SK-N-SH (cell line): ENCODE data around the gene SPTBN5. TPM values are rescaled to one million over a fixed set of nuclear protein-coding genes. Genes with fewer than 3 reads are reported as not detected.

Experiments used
- CTCF ChIA-PET: fragments of 300-600, 350-600 bp; formaldehyde crosslinking; extraction: SDS; loops from one replicate; lab custom pipeline; 2021; lab: Yijun Ruan, JAX
- POLR2A ChIA-PET: fragments of 350-600 bp; sonication (Branson Sonifier 250); formaldehyde crosslinking; extraction: SDS; loops from one replicate; lab custom pipeline; 2020; ENCODE audit warnings: antibody characterized with exemption, inconsistent platforms; lab: Yijun Ruan, JAX
- DNase-seq: peaks from one replicate; pipeline ENCODE4 v3.0.0; 2012
- H2AFZ ChIP-seq: fragments of 200-600 bp; sonication (generic); 2 replicates; pipeline ENCODE4 v1.8.1; 2016; ENCODE audit warnings: antibody characterized with exemption, mild to moderate bottlenecking, low read depth
- H3F3A ChIP-seq: fragments of 200-600 bp; sonication (generic); replicated peaks from 2 replicates; pipeline ENCODE3; 2016; ENCODE audit warnings: antibody characterized with exemption, mild to moderate bottlenecking; ENCODE audit not compliant: insufficient read depth
- H3K27ac ChIP-seq, 2 experiments: fragments of 200-500 bp in 1 of 2; fragments of 200-600 bp in 1 of 2; sonication (Bioruptor generic) in 1 of 2; sonication (generic), shearing (Covaris generic) in 1 of 2; 2 replicates each; pipeline versions ENCODE4 v1.5.1 to v1.6.1; 2014 to 2016; ENCODE audit warnings: low read depth in 2 of 2, inconsistent platforms in 1 of 2, low read length in 1 of 2, mild to moderate bottlenecking in 1 of 2, mixed read lengths in 1 of 2
- H3K27me3 ChIP-seq: fragments of 200-600 bp; sonication (generic), shearing (Covaris generic); 2 replicates; pipeline ENCODE4 v1.6.1; 2016; ENCODE audit warnings: mixed run types; ENCODE audit not compliant: insufficient read depth
- H3K36me3 ChIP-seq, 2 experiments: fragments of 200-500 bp in 1 of 2; fragments of 200-600 bp in 1 of 2; sonication (Bioruptor generic) in 1 of 2; sonication (generic) in 1 of 2; replicated peaks in 1 of 2; 2 replicates each; pipeline versions ENCODE3 to v1.5.1; 2014 to 2016; ENCODE audit warnings: low read length in 1 of 2, mild to moderate bottlenecking in 1 of 2; ENCODE audit not compliant: insufficient read depth in 2 of 2, control insufficient read depth in 1 of 2
- H3K4me1 ChIP-seq, 2 experiments: fragments of 200-500 bp in 1 of 2; fragments of 200-600 bp in 1 of 2; sonication (Bioruptor generic) in 1 of 2; sonication (generic), shearing (Covaris generic) in 1 of 2; 2 replicates each; pipeline versions ENCODE4 v1.5.1 to v1.6.1; 2014 to 2016; ENCODE audit warnings: low read depth in 1 of 2, low read length in 1 of 2, mixed run types in 1 of 2; ENCODE audit not compliant: insufficient read depth in 2 of 2, control insufficient read depth in 1 of 2
- H3K4me2 ChIP-seq: fragments of 200-600 bp; sonication (generic), shearing (Covaris generic); 2 replicates; pipeline ENCODE4 v1.6.1; 2017; ENCODE audit warnings: mixed run types
- H3K4me3 ChIP-seq, 2 experiments: fragments of 200-500 bp in 1 of 2; fragments of 200-600 bp in 1 of 2; sonication (Bioruptor generic) in 1 of 2; sonication (generic), shearing (Covaris generic) in 1 of 2; 2 replicates each; pipeline versions ENCODE4 v1.5.1 to v1.8.1; 2014 to 2016; ENCODE audit warnings: low read depth in 2 of 2, inconsistent platforms in 1 of 2, low read length in 1 of 2, mild to moderate bottlenecking in 1 of 2, mixed read lengths in 1 of 2, moderate library complexity in 1 of 2
- H3K79me2 ChIP-seq: fragments of 200-600 bp; sonication (generic); 2 replicates; pipeline ENCODE4 v1.8.1; 2017; ENCODE audit warnings: mild to moderate bottlenecking; ENCODE audit not compliant: insufficient read depth
- H3K9ac ChIP-seq: fragments of 200-600 bp; sonication (generic); 2 replicates; pipeline ENCODE4 v1.6.1; 2017; ENCODE audit warnings: mixed run types
- H3K9me2 ChIP-seq: fragments of 200-600 bp; sonication (generic); 2 replicates; pipeline ENCODE4 v1.6.1; 2017; ENCODE audit warnings: mixed run types
- H3K9me3 ChIP-seq: fragments of 200-600 bp; sonication (generic); 2 replicates; pipeline ENCODE4 v1.6.1; 2017; ENCODE audit warnings: mixed run types, mild to moderate bottlenecking, moderate library complexity
- H4K20me1 ChIP-seq: fragments of 200-600 bp; sonication (generic); 2 replicates; pipeline ENCODE4 v1.6.1; 2017; ENCODE audit warnings: mild to moderate bottlenecking, mixed run types; ENCODE audit not compliant: insufficient read depth
- ELF1 ChIP-seq: IDR thresholded peaks from 2 replicates; pipeline ENCODE4 v1.4.0; 2012
- FOSL2 ChIP-seq: IDR thresholded peaks from 2 replicates; pipeline ENCODE4 v1.4.0; 2012; ENCODE audit warnings: low read depth, mild to moderate bottlenecking, moderate library complexity, borderline replicate concordance
- FOXM1 ChIP-seq: IDR thresholded peaks from 2 replicates; pipeline ENCODE4 v1.4.0; 2012; ENCODE audit warnings: low read depth, mild to moderate bottlenecking
- MXI1 ChIP-seq: IDR thresholded peaks from 2 replicates; pipeline ENCODE4 v1.6.1; 2012; ENCODE audit warnings: mild to moderate bottlenecking, low read depth, low read length, improper control_type of control experiment
- NFIC ChIP-seq: IDR thresholded peaks from 2 replicates; pipeline ENCODE4 v1.4.0; 2012; ENCODE audit warnings: borderline replicate concordance
- RCOR1 ChIP-seq: fragments of 150-350 bp; IDR thresholded peaks from 2 replicates; pipeline ENCODE4 v1.6.1; 2017; ENCODE audit warnings: antibody characterized with exemption, low read length
- REST ChIP-seq: IDR thresholded peaks from 2 replicates; pipeline ENCODE4 v1.6.1; 2012; ENCODE audit warnings: mild to moderate bottlenecking, low read depth, low read length, moderate library complexity
- RFX5 ChIP-seq: IDR thresholded peaks from 2 replicates; pipeline ENCODE4 v1.6.1; 2012; ENCODE audit warnings: mild to moderate bottlenecking, improper control_type of control experiment, low read length
- SIN3A ChIP-seq: IDR thresholded peaks from 2 replicates; pipeline ENCODE4 v1.6.1; 2012; ENCODE audit warnings: low read depth, mild to moderate bottlenecking, low read length, moderate library complexity, borderline replicate concordance
- SMC3 ChIP-seq: IDR thresholded peaks from 2 replicates; pipeline ENCODE4 v1.6.1; 2012; ENCODE audit warnings: low read depth, low read length, improper control_type of control experiment
- TCF12 ChIP-seq: IDR thresholded peaks from 2 replicates; pipeline ENCODE4 v1.4.0; 2012
- USF1 ChIP-seq: IDR thresholded peaks from 2 replicates; pipeline ENCODE4 v1.4.0; 2012; ENCODE audit warnings: low read depth, borderline replicate concordance
- YY1 ChIP-seq: IDR thresholded peaks from 2 replicates; pipeline ENCODE4 v1.4.0; 2012; ENCODE audit warnings: low read depth, mild to moderate bottlenecking
- WGBS: methylation state at CpG from one replicate; pipeline ENCODE4 v1.1.6; 2017; ENCODE audit warnings: low lambda C conversion rate; 5-methylcytosine and 5-hydroxymethylcytosine counted together
- polyA plus RNA-seq, 3 experiments: library from polyadenylated mRNA; depleted of rRNA; stranded (reverse); fragments of >200 nt; gene quantifications; 2 replicates each; pipeline ENCODE4 v1.2.3, GENCODE V29; 2012
- TF ChIP-seq, protein P1 (sequence below): IDR thresholded peaks from 2 replicates; pipeline ENCODE4; 2012
- TF ChIP-seq, protein P2 (sequence below): IDR thresholded peaks from 2 replicates; pipeline ENCODE4 v1.4.0; 2012; ENCODE audit warnings: low read depth
- TF ChIP-seq, protein P3 (sequence below): fragments of 150-350 bp; IDR thresholded peaks from 2 replicates; pipeline ENCODE4 v1.6.1; 2016; ENCODE audit warnings: mild to moderate bottlenecking, low read depth, low read length

Gene SPTBN5
- polyA plus RNA-seq, 1 of the 3 experiments (the other 2 are of a cell fraction), result 0.23 TPM

DNA sequence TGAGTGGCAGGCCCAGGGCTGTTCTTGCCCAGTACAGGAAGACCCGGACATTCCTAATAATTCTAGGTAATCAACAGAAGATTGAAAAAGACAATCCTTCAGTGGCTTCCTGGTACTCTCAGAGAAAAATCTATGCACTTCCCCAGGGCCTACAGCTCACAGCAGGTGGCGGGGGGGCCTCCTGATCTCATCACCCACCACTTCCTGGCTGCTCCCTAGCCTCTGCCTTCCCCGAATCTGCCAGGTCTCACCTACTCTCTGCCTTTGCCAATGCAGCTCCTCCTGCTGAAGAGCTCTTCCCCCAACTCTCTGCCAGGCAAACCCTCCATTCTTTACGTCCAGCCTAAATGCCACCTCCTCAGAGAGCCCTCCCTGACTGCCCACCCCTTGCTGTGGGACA lies 41.0 kb upstream of the SPTBN5 start:
- peaks cover 4 to 38% of the 10 kb centered on the region in 2 experiments; a peak in 3 of 4 replicates for H3K4me1 ChIP-seq
- no peaks in the 10 kb centered on the region for H4K20me1 ChIP-seq
- WGBS, result 53% methylated on average over 4 of the region's 4 CpGs
- H3K9me2 ChIP-seq, result no peaks in the 10 kb centered on the region
- no peaks in the 10 kb centered on the region for H3K27me3 ChIP-seq
- H3K9me3 ChIP-seq, result no peaks in the 10 kb centered on the region
- H3K36me3 ChIP-seq, result peaks cover 0 to 6% of the 10 kb centered on the region in 2 experiments
- peak overlapping the region; percentile 61 for H3K4me2 ChIP-seq
- no peak for DNase-seq
- peaks cover 17% of the 10 kb centered on the region for H3F3A ChIP-seq
- no peak overlapping the region for H3K4me3 ChIP-seq
- peaks cover 10% of the 10 kb centered on the region; the same call in 1 of the 2 replicates for H3K79me2 ChIP-seq
- TF ChIP-seq TCF12 (peak; percentile 37; the same call in 1 of the 2 replicates), RFX5 (no peak), USF1 (no peak), FOXM1 (no peak), YY1 (no peak)
- TF ChIP-seq, protein P1, sequence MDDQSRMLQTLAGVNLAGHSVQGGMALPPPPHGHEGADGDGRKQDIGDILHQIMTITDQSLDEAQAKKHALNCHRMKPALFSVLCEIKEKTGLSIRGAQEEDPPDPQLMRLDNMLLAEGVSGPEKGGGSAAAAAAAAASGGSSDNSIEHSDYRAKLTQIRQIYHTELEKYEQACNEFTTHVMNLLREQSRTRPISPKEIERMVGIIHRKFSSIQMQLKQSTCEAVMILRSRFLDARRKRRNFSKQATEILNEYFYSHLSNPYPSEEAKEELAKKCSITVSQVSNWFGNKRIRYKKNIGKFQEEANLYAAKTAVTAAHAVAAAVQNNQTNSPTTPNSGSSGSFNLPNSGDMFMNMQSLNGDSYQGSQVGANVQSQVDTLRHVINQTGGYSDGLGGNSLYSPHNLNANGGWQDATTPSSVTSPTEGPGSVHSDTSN, result 0 out of 2 replicates have a peak, but pooled peaks have one; percentile 14
- H3K27ac ChIP-seq, result peak overlapping the region in 1 of 2 experiments; percentile 38; a peak in 2 of 4 replicates
- no peak overlapping the region for H2AFZ ChIP-seq
- H3K9ac ChIP-seq, result peak overlapping the region; percentile 24; the same call in 1 of the 2 replicates
- POLR2A ChIA-PET, result no interaction called here
- CTCF ChIA-PET, result no interaction called here

- Histone ChIP-seq H3K27me3 (no peaks in the 10 kb centered on the region), H4K20me1 (no peaks in the 10 kb centered on the region), H3K4me2 (0 out of 2 replicates have a peak overlapping the region, but pooled peaks have one; percentile 61), H3F3A (peaks cover 17% of the 10 kb centered on the region), H2AFZ (no peak overlapping the region), H3K9me2 (no peaks in the 10 kb centered on the region), H3K4me1 (peaks cover 10 to 43% of the 10 kb centered on the region in 2 experiments), H3K4me3 (no peak overlapping the region), H3K27ac (0 out of 4 replicates have a peak overlapping the region, but pooled peaks of 1 of the 2 experiments have one; percentile 7), H3K9ac (peak overlapping the region; percentile 24; the same call in 1 of the 2 replicates), H3K9me3 (no peaks in the 10 kb centered on the region), H3K79me2 (peaks cover 13% of the 10 kb centered on the region), H3K36me3 (peaks cover 0 to 6% of the 10 kb centered on the region in 2 experiments)
- POLR2A ChIA-PET, result no interaction called here
- 63% methylated on average over 10 of the region's 10 CpGs for WGBS
- no peak for DNase-seq
- CTCF ChIA-PET, result interaction anchor here (0.6 to 1.6 kb wide), 3 partner anchors 8 to 32 kb away, joined by 3 to 5 read pairs (median 3); no protein-coding TSS in a partner anchor
- TF ChIP-seq, protein P2, sequence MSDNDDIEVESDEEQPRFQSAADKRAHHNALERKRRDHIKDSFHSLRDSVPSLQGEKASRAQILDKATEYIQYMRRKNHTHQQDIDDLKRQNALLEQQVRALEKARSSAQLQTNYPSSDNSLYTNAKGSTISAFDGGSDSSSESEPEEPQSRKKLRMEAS, result no peak
- TF ChIP-seq MXI1 (no peak), RCOR1 (no peak), FOSL2 (no peak), SIN3A (no peak), REST (no peak), ELF1 (no peak), SMC3 (no peak), NFIC (no peak)
- TF ChIP-seq, protein P3, sequence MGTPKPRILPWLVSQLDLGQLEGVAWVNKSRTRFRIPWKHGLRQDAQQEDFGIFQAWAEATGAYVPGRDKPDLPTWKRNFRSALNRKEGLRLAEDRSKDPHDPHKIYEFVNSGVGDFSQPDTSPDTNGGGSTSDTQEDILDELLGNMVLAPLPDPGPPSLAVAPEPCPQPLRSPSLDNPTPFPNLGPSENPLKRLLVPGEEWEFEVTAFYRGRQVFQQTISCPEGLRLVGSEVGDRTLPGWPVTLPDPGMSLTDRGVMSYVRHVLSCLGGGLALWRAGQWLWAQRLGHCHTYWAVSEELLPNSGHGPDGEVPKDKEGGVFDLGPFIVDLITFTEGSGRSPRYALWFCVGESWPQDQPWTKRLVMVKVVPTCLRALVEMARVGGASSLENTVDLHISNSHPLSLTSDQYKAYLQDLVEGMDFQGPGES, result no peak
These were observed 39.9 kb upstream of the SPTBN5 start for GRCh38 chr15:41933771-41934170.
